ENCODE results near the gene TAF5L.

The TAF5L gene

DNA sequence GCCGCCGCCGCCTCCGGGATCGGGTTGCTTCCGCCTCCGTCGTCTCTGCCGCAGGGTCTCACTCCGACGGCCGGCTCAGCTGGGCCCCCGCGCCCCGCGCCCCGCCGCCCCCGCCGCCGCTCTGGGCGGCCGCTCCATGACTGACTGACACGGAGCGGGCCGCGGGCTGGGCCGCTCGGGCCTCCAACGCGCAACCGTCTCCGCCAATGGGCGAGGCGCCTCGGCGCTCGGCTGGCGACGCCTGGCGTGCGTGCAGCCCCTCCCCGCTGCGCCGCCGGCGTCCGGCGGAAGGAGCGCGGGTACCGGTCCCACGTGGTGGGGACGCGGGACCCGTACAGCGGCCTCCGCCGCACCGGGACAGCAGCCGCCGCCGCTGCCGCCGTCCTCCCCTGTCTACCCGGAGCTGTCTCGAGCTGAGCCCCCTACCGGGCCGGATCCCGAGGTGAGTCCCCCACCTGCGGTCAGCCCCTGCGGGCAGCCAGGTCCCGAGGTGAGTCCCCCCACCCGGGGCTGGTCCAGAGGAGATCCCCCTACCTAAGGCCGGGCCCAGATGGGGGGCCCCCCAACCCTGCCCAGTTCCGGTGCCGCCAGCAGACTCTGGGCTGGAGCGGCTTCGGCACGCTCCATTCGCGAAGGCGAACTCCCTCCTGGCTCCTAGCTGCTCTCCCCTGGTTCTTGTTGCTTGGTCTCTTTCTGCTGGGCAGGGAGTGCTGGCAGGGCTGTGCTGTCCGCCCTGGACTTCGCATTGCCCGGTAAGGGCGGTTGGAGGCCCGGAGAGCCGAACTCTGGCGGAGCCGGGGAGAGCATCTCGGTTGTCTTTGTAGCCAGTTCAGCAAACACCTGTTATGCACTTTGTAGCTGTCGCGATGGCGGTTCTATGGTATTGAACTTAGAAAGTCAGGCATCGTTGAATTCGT is at the start of gene TAF5L, which contains the start of gene URB2:
TAF5L (minus strand) TSS at position 208 of the 917 bp plus-strand sequence. CDS start 11,640 bp downstream, outside the sequence.
URB2 (plus strand) TSS at position 333 of the 917 bp plus-strand sequence. CDS start 1,387 bp downstream, outside the sequence.
- DNase-seq (ENCODE audit: low read depth): peak; percentile 79

DNA sequence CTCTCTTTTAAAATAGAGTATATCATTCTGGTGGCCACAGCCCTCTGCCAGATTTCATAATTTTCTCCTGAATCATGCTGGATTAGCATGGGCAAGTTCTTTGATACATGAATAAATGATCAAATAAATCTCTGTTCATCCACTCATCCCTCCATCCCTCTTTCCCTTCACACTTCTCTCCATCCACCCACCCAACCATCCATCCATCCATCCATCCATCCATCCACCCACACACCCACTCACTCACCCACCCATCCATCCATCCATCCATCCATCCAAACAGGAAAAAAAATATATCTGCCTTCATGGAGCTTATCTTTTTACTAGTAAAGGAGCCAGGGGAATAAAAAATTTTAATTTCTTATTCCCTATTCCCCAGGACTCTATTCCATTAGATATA is 49.5 kb upstream of the TAF5L start:
- DNase-seq (ENCODE audit: low read depth): no peak

DNA sequence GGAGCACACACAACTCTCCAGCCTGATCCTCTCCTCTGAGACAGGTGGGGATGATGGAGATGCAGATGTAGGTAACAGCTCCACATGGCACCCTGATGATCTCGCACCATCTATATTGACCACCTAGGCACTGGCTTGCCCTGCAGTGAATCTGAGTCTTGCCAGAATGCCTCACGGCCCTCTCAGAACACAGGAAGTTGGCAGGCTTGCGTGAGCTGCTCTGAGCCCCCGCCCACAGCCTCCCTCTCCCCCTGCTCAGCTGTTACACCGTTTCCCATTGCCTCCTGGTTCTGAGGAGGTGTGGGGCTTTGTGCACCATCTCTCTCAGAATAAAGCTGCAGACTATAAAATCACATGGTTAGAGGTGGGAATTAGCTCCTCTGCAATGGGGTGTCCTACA is 48.1 kb upstream of the TAF5L start:
- no peak for DNase-seq (ENCODE audit: low read depth)

DNA sequence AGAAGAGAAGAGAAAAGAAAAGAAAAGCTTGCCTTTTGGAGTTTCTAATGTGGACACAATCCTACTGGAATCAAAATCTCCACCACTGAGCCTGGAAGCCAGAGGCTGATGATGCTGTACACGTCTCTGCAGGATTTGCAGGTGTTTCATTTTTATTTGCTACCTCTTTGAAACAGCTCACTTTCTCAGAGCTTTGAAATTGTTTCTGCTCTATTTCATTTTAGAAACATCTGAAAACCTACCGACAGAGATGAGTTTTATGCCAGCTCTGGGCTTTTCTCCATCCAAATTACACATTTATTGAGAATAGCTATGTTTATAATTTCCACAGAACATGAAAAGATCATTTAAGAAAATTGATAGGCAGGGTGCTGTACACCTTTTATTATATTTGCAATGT is 46.3 kb upstream of the TAF5L start:
- DNase-seq (ENCODE audit: low read depth): no peak

DNA sequence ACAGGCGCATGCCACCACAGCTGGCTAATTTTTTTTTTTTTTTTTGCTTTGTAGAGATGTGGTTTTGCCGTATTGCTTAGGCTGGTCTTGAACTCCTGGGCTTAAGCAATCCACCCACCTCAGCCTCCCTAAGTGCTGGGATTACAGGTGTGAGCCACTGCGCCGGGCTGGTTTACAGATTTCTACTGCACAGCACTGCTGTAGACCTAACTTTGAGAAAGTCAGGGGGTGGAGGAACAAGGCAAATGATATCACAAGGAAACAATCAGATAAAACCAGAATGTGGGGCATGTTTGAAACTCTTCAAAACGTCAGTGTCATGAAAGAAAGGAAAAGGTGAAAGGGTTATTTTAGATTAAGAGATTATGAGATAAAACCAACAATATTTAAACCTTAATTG is 45.4 kb upstream of the TAF5L start:
- DNase-seq (ENCODE audit: low read depth): no peak

DNA sequence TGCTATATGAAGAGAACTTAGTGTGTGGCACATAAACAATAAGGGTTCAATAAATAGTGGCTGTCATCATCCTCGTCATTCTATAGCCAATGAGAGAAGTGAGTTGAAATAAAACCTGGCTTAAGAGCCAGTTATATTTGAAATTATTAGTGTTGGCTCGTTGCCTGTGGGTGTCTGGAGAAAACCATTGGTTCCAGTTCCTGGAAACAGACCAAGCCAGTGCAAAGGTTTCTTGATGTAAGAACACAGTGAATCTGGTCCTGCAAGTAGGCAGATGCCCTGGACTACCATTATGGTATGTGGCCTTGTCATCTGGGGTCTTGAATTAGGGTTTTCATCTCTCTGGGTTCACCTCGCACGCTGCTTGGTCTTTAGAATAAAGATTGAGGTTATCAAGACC is 43.4 kb upstream of the TAF5L start:
- no peak for DNase-seq (ENCODE audit: low read depth)

DNA sequence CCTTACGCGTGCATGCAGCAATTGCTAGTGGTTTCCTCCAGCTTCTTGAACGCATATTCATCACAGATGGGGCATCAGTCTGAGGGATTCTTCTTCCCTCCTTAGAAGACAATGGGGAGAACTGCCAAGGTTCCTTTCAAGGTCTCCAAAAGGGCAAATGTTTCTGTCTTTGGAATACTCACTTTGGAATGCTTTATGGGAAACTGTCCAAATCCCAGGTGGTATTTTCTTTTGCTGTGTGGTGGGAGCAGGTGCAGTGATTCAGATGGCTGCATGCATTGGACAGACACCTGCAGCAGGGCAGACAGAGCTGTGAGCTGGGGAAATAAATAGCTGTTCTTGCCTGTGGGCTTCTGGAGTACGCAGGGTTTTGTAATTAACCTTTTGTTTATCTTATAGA is 40.7 kb upstream of the TAF5L start:
- DNase-seq (ENCODE audit: low read depth): no peak

DNA sequence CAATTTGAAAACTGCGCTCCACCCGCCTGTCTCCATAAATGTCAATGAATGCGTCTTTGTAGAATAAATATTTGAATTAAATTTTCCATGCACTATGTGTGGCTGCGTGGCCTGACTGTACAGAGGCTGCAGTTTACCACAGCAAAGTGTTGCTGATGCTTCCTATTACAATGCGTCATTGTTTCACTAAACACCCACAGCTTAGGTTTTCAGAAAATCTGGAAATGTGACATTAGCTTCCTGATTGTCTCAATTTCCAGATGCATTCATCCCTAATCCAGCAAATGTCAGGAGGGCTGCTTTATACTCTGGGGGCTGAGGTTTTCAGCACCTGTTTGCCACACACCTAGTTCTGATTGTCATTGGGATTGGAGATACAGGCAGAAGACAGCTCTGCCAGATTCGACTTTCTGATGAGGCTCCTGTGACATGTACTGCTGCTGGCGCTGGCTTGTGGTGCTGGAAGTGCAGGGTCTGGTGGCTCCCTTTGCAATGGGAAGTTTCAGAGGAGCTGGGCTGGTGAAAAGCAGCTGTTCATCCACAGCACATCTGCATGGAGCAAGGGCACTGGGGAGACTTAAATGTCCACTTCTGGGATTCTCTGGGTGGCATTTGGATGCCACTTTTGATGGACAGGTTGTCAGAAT is 40.1 kb upstream of the TAF5L start:
- no peak for DNase-seq (ENCODE audit: low read depth)

DNA sequence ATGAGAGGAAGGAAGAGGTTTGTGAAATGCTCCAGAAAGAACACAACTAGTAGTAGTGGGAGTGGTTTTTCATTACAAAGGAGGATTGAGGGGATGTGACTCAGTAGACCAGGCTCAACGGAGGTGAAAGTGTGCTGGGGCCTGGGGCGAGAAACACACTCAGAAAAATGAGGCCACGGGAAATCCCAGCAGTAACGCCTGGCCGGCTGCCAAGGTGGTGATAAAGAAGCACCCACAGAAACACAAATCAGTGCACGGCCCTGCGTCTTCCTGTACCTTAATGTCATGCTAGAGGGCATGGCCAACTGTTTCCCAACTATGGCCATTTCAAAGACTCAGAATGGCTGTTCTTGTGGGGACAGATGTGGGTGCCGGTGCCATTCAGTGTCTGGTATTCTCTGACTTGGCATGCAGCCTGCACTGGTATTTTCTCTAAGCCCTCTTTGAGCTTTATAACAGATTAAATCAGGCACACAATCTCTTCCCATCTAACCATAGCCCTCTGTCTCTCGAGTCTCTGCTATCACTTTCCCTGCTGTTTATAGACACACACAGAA is 38.3 kb upstream of the TAF5L start:
- peak; percentile 72 for DNase-seq (ENCODE audit: low read depth)

DNA sequence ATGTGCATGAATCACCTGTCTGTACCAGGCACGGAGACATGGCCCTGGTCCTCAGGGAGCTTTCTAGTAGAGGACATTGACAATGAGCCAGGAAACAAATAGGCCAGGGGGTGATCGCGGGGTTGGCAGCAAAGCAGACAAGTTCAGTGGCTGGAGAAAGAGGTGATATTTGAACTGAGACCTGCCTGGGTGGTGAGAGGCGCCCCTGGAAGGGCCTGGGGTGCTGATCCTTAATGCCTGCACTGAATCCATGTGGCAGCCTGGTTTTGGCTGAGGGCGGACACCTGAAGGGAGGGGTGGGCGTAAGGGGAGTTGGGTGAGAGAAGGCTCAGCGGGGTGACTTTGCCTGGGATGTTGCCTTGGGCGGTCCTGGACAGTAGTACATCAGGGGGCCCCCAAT is 36.0 kb upstream of the TAF5L start:
- DNase-seq (ENCODE audit: low read depth): no peak

DNA sequence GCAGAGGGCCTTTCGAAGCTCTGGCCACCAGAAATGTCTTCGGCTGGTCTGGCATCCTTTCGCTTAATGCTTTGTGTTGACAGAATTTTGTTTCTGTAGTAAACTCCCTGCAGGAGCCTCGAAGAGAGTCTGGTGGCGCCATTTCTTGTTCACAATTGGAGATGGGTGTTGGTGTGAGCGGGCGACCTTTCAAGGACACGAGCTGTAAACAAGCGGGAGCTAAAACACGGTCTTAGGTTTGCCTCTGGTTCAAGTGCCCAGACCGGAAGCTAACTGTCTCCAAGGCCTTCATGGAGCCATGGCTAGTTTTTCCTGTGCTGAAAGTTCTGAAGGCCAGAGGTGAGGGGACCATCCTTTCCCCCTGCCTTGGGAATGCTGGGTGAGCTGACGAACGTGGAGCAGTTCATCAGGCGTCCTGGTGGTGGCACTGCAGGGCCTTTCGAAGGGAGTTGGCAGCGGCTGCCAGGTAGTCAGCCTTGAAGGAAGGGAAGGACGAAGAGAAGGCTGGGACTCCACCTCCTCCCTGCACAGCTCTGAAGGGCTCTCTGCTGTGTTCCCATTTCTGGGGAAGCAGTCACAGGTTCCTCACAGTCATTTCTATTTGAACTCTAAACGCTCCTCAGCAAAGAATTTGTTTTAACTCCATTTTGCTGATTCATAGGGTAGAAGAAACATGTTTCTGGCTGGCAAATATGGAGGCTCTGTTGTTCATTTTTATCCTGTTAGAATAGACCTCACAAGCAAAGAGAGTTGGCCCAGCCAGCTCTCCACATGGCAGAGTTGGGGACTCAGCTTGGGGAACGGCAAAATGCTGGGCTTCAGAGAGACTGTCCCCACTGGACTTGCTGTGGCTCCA is 35.3 kb upstream of the TAF5L start:
- peak; percentile 52 for DNase-seq (ENCODE audit: low read depth)

DNA sequence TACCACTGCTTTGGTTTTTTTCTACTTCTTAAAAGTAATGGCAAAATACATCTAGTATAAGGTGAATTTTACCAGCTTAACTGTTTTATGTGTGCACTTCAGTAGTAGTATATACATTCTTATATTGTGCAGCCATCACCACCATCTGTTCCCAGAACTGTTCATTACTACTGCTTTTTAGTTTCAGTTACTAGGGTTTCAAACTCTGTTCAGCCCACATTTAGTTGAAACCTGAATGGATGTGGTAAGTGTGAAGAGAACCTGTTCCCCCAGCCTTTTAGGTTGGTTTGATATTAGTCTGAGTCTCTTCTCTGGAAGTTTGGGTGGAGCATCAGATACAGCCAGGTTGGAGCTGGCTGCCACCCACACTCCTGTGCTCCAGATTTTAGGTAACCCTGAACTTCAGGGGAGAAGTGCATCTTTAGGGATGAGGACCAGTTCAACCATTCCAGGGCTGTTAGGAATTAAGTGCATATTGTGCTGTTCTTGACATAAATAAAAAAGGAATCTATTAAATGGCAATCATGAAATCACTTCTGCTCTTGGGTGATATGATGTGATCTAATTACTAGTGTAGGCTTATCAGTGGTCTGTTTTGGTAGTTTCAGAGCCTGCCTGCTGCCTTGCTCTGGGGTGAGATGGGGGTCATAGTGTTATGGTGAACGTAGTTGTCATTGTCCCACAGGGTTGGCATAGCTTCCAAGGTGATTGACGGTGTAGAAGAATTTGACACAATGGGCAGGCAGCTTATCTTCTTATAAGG is 32.3 kb upstream of the TAF5L start:
- no peak for DNase-seq (ENCODE audit: low read depth)

DNA sequence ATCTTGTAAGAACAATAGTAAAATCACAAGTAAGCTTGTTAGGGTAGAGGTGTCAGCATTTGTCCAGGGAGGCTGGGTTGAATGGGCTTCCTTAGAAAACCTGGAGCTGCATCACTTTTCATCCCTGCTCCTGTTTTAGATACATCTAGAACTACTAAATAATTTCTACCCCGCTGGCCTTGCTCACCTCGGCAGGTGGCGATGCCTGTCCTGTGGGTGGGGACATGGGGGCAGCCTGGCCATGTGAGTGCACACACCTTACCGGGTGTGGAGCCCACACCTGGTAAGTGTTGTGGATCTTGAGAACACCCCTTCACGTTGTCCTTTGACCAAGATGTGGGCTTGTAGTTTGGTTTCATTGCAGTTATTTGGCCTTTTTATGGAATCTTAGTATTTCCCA is 29.9 kb upstream of the TAF5L start:
- DNase-seq (ENCODE audit: low read depth): no peak

DNA sequence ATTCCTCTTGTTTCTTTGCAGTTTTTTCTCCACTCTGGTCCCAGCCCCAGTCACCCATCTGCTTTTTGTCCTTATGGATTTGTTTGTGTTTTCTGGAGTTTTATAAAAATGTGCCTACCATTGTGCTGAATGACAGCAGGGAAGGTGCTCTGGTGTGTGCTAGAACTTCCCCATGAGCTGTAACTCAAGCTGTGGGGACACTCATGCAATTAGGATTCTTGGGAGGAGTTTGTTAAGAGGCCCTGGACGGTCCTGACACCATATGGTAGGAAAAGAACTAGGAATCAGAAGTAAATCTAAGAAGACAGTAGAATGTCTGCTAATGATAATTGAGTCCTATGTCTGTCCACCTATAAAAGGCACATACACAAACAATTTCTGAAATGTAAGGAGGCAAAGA is 27.5 kb upstream of the TAF5L start:
- DNase-seq (ENCODE audit: low read depth): no peak

DNA sequence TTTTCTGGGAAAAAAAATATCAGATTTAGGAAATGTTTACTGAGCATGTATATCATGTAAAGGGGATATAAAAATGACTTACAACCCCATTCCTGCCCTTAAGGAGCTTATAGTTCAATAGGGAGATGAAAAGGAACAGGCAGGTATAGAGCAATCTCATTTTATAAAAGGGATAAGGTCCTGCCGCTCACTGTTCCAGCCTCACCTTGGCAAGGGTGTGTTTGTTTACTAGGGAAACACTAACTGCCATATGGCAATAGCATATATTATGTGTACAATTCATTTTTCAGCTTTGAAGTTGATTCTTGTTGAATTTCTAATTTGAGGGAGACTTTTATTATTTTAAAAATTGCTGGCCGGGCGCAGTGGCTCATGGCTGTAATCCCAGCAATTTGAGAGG is 25.6 kb upstream of the TAF5L start:
- no peak for DNase-seq (ENCODE audit: low read depth)

DNA sequence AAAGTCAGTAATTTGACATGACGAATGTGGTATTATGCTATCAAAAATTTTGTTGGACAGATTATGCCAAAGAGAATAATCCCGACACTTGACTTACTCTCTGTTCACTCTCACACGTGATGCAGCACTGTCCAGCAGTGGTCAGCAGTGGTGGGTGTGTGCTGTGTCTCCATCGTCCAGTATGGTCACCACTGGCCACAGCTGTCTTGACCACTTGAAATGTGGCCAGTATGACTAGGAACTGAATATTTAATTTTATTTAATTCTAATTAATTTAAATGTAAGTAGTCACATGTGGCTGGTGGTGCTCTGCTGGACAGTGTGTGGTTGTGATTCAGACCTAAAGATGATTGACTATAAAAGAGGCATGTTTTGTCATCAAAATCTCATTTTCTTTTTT is 24.1 kb upstream of the TAF5L start:
- DNase-seq (ENCODE audit: low read depth): no peak

DNA sequence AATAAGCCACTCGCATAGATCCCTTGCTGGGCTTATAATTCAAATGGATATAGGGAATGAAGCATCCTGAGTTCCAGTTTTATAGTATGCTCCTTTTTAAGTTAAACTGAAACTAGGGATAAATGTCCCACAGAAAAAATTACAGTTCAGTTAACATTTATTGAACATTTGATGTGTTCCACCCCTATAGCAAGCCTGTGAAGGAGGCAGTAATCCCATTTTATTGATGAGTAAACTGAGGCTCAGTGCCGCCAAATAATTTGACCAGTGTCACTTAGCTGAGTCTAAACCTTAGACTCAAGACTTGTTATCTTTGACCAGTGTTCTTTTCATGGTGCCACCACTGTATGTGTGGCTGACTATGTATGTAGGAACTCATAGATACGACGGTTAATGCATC is 22.5 kb upstream of the TAF5L start:
- DNase-seq (ENCODE audit: low read depth): no peak

DNA sequence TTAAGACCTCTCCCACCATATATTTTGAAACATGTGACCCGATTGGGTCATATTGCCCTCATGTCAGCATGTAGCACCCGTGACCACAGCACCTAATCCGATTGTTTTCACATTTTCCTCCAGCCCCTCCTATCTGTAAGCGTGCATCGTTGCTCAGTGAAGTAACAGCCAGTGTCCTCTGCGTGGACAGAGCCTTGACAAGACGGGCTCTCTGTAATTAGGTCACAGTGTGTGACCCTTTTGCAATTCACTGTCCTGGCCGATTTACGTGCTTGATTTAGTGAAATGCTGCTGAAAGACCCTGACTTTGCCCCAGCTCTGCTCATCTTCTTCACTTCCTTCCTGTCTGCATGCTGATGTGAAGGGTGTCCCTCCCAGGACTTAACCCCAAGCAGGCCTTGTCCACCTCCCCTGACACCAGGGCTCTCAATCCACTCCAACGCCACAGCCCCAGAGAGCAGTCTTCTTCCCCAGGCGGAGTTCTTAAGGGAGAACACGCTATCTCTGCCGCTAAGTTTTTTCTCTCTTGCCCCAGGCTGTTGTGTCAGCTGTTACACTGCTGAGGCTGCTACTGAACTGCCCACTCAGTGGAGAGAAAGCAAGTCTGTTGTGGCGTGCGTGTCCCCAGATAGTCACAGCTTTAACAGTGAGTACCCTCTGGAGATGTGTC is 19.5 kb upstream of the TAF5L start:
- DNase-seq (ENCODE audit: low read depth): no peak

DNA sequence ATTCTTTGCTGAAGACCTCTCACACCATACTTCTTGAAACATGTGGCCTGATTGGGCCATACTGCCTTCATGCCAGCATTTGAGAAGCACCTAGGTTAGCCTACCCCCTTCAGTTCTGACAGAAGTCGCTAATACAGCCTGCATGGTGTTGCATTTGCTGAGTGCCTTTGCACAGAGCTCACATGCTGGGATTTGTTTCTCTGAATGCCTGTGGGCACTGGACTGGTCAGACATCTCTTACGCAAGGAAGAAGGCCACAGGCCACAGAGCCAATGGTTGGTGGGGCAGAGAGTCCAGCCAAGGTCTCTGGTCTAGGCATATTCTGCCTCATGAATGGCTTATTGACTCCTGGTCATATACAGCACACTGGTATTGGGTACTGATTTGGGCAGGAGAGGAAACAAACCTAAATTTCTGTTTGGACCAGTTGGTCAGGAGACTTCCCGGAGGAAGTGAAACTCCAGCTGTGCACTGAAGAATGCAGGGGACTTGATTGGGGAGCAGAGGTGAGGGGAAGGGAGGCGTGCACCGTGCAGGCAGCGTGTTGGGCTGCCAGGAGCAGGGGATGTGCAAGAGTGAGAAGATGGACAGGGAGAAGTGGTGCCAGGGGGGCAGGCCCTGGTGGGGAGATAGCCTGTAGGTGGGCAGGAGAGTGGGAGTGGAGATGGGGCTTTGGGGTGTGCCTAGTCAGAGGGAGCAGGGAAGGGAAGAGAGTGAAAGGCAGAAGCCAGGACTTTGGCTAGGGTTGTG is 18.2 kb upstream of the TAF5L start:
- no peak for DNase-seq (ENCODE audit: low read depth)

DNA sequence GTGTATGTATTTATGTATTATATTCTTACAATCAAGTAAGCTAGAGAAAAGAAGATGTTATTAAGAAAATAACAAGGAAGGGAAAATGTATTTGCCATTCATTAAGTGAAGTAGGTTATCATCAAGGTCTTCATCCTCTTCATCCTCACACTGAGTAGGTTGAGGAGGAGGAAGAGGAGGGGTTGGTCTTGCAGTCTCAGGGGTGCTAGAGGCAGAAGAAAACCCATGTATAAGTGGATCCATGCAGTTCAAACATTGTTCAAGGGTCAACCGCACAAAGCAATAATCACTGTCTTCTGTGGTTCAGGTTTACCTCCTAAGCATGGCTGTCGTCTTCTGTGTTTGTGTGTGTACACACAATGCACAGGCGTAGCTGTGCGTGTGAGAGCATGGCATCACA is 17.0 kb upstream of the TAF5L start:
- DNase-seq (ENCODE audit: low read depth): no peak
